Cortex of kidney (tissue), 1 donor: ENCODE results near the gene LIN52.

ENCODE experiments used
- DNase-seq: peaks from one replicate; lab custom pipeline; 2025; lab: John Stamatoyannopoulos, UW

Gene LIN52

DNA sequence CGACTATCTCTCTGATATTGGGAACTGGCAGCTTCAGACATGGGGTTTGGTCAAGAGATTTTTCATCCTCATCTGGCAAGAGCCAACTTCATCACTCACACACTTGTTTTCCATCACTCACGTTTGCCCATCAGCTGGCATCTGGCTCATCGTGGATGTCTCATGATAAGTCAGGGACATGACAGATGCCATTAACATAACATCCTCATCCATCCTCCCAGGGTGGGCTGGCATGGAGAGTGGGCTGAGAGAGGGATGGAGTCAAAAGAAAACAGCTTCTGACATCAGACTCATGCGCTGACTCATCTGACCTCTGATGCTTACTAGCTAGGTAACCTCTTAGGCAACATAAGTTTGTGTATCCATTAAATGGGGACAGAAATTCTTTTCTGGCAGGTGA is 152.7 kb downstream of the LIN52 start:
- no peak for DNase-seq

DNA sequence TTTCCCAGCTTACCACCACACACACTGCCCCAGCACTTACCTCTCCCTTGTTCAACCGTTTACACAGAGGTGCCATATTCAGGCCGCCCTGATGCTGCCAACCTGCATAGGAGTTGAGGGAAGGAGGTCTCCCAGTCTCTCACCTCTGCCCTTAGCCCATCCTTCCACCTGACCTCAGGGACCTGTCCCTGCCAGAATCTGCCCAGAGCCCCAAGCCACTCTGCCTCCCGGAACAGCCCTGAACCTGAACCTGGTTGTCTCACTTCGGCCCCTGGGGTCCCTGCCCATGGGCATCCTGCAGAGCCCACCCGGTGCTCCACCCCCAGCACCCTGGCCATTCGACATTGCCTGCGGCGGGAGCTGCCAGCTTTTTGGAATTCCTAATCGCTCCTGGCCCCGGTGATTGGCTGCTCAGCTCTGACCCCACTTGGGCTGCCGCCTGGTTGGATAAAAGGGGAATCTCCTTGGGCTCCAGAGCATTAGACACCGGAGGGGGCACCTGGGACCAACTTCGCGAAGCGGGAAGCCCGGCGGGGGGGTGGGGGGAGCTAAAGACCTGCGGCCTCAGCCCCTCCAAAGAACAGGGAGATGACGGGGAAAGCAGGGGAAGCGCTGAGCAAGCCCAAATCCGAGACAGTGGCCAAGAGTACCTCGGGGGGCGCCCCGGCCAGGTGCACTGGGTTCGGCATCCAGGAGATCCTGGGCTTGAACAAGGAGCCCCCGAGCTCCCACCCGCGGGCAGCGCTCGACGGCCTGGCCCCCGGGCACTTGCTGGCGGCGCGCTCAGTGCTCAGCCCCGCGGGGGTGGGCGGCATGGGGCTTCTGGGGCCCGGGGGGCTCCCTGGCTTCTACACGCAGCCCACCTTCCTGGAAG is 154.5 kb downstream of the LIN52 start, which contains the start of gene VSX2:
TSS of gene VSX2 (plus strand) at position 476 of the 874 bp plus-strand sequence. CDS start at position 589, 113 bp downstream.
- DNase-seq = no peak

DNA sequence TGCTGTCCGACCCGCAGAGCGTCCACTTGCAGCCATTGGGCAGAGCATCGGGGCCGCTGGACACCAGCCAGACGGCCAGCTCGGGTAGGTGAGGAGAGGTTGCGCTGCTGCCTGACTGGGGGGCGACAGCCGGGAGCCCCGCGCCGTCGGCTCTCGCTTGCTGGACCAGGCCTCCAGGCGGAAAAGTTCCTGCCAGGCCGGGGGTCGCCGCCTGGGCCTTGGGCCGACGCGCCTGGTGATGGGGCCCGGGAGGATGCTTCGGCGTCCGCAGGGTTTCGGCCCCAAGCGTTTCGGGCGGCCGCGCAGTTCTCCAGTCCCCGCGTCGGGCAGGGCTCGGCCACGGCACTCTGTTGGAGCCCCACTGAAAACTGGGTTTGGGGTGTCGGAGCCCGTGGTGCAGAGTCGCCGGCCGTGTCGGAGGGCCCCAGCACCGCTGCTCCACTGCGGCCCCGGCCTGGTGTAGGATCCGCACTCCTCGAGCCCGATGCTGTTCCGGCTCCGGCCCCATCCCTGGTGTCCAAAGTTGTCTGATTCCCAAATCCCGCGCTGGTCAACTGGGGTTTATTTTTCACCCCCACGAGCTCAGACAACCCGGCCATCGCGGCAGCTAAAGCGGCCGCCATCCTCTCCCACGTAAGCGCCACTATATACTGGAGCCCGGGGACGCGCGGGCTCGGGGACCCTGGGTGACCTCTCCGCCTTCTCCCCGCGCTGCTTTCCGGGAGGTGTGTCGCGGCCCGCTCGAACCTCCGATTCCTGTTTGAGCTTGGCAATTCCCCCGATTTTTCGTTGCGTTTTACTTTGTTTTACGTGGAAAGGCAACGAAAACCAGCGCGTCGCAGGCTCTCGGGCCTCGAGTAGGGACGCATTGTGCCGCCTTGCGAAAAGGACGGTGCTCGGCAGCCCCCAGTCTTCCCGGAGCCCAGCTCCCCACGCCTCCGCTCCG is 155.4 kb downstream of the LIN52 start:
- DNase-seq = no peak

DNA sequence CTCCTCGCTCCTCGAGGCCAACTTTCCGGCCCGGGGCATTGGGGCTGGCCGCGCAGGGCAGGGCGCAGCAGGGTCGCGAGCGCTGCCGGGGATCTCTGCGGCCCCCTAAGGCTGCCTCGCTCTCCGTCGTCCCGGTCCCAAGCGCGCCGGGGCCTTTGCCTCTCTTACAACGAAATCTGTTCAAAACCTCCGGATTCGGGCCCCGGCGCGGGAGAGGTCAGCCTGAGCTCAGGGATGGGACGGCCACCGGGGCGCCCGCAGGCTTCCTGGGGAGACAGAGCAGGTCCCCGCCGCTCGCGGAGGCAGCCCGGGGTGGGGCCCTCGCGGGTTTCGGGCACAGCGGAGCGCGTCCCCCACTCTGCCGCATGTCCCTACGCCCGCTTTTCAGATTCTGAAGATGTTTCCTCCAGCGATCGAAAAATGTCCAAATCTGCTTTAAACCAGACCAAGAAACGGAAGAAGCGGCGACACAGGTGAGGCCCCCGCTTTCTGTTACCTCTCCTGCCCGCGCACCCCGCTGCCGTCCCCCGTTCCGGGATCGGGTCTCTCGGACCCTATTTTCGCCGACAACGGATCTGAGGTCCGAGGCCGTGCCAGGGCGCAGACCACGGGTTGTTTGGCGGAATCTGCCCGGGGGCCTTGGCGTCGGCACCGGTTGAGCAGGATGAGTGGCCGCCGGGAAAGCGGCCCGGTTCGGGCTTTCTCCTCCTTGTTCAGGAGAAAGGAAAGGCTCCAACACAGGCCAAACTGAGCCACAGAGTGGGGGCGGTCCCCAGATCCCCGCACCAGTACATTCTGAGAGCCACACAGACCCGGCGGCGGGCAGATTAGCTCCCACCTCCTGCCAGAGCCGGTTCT is 156.3 kb downstream of the LIN52 start:
- DNase-seq = no peak

DNA sequence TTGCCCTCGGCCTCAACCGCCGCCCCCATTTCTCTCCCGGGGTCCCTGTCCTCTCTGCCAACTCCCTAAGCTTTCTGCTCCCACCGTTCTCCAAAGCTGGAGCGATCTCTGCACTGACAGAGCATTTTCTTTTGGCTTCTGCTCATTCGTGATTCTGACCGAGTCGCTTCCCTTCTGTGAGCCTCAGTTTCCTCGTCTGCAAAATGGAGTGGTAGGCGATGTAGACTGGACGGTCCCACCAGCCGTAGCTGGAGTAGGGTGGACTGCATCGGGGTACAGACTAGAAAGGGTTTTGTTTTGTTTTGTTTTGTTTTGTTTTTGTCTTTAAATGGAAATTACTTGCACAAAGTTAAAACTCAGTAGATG is 156.9 kb downstream of the LIN52 start:
- DNase-seq = no peak

DNA sequence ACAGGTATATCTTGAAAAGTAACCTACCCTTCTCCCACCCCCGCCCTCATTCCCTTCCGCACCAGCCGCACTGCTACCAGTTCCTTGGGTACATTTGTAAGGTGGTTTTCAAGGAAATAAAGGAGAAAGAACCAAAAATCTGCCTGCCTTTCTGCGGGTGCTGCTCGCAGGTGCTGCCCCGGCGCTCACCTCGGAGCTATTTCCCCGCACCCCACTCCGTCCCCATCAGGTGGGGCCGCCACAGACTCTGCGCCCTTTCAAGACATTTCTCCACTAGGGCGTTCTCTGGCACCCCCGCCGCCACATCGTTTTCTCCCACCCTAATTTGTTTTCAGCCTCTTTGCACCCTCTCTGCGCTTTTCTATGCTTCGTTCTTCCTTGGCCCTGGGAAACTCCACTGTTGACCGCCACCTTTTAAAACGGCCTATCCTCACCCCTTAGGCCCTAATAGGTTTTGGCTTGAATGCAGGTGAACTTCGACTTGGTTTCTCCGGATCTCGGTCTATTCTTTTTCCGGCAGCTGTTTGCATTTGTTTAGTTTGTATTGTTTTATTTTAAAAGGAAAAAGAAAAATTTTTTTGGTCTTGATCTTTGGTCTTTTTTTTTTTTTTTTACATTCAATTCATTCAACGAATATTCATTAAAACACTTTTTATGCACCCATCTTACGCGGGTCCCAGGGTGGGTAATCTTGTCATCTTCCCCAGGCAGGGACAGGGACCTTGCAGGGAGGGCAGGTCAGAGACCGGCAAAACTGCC is 157.4 kb downstream of the LIN52 start:
- no peak for DNase-seq

DNA sequence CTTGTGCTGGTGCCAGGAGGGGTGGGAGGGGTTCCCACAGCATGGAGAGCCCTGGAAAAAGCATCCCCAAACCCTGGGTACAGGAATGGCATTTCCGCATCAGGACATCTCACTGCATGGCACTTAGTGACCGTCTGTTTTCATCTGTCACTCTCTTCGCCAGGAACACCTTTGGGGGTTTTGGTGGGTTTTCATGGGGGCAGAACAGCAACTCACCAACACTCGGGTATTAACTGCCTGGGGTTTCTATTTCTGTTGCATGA is 158.0 kb downstream of the LIN52 start:
- no peak for DNase-seq

DNA sequence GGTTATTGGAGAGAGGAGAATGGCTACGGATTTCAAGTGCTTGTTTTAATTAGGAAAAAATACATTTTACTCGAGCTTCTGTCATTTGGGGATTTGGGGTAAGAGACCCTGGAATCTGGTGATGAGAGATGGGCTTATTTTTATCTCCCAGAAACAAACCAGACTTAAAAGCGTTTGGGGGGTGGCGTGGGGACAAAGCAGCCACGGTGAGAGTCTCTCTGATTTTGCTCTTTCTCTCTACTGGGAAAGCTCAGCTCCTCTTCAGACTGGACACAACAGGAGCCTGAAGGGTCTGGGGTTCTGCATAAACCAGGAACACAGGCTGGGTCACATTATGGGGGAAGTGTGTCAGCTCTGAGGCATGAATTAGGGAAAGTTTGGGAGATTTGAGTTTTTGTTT is 158.3 kb downstream of the LIN52 start:
- DNase-seq = no peak

DNA sequence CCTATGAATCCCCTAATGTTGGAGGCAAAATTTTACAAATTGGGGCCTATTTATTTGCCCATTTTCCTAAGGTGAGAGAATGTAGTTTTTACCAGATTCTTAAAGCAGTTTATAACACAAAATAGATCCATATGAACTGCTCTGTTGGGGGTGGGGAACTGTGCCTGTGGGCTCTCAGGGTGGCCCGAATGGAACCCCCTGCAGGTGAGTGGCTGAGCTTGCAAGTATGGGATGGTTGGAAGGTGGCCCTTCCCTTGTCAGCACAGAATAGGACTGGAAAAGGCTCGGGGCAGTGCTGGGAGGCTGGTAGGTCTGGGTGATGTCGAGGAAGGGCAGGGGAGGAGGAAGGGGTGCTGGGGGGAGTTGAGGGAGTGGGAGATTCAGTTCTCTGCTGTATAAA is 159.4 kb downstream of the LIN52 start:
- no peak for DNase-seq

DNA sequence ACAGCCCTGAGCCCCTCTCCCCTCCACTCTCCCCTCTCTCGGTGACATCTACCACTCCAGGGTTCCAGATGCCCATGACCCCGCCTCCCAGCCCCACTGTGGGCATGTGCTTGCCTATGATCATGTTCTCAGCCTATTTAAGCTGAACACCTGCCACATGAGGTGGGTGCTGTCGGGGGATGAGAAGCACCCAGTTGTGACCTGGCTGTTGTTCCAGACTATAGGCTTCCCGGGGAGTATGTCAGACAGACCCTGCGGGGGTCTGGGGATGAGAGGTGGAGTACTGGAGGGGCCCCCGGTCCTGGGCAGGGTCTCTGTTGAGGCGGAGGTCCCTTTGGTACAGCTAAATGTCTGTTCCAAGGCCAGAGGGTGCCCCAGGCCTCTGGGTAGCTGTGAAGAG is 160.5 kb downstream of the LIN52 start:
- no peak for DNase-seq

DNA sequence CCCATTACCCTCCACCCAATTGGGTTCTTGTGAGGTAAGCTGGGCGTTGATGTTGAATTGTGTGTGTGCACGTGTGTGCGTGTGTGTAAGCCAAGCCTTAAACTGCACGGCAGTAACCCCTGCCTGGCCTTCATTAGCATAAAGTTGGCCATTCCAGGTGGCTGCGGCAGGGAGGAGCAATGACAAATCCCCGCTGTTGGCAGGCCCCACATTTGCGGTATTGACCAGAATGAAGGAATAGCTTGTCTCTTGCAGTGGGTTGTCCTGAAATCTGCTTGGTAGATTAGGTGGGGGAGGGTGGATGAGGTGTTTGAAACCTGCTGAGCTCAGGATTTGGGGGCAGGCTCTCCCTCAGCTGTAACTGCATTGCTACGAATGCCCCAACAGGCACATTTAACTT is 161.8 kb downstream of the LIN52 start:
- DNase-seq = no peak

DNA sequence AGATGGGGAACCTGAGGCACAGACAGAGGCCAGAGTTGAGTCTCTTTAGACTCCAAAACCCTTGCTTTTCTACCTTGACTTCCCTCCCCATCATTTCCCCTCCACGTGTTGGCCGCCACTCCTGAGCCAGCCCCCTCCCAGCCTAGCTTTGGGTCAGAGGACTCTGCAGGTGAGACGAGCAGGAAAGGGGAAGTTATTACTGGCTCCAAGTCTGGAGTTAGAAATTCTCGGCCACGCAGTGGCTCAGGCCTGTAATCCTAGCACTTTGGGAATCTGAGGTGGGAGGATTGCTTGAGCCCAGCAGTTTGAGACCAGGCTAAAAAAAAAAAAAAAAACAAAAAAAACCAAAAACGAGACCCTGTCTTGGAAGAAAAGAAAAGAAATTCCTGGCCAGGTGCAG is 163.3 kb downstream of the LIN52 start:
- no peak for DNase-seq

DNA sequence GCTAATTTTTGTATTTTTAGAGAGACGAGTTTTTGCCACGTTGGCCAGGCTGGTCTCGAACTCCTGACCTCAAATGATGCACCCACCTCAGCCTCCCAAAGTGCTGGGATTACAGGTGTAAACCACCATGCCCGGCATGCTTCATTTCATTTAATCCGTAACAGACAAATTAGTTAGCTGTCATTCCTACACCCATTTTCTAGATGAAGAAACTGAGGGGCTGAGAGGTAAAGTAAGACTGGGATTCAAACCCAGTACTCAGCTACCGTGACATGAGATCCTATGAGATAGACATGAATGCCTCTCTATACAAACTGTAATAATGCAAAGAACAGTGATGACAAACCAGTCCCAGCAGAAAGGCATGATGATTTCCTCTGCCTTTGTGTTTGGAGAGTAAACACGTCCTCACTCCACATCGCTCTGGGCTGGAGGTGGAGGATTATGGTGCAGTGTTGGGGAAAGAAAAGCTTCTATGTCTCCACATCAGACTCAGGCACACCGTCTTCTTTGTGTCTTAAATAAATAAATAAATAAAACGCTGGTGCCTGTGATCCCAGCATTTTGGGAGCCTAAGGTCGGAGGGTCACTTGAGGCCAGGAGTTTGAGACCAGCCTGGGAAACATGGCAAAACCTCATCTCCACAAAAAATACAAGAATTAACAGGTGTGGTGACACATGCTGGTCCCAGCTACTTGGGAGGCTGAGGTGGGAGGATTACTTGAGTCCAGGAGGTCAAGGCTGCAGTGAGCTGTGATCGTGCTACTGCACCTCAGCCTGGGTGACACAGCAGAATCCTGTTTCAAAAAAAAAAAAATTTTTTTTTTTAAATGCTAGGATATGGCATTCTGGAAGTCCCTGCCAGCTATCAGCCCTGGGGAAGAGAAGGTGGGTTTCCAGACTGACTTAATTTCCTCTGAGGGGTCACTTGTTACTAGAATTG is 164.9 kb downstream of the LIN52 start:
- DNase-seq = no peak
